Thyroid gland (tissue), 4 donors: Measurements from ENCODE around the gene CFAP53. TPM values are rescaled to one million over a fixed set of nuclear protein-coding genes. Genes with fewer than 3 reads are reported as not detected.

Source experiments
- DNase-seq, 2 donors: peaks; one replicate each; pipeline ENCODE4 v3.0.0-alpha.2; 2019
- H3K27ac ChIP-seq, 3 donors: fragments of 200-600 bp; sonication (generic); 1 replicate in 2 of 3; 2 replicates in 1 of 3; pipeline ENCODE4 v1.5.1; 2016 to 2019; ENCODE audit warnings: mild to moderate bottlenecking in 1 of 3, moderate library complexity in 1 of 3
- H3K27me3 ChIP-seq: fragments of 200-600 bp; sonication (generic); one replicate; pipeline ENCODE4 v1.5.1; 2019
- H3K36me3 ChIP-seq, 2 donors: fragments of 200-600 bp; sonication (generic); one replicate each; pipeline ENCODE4 v1.5.1; 2016 to 2019
- H3K4me1 ChIP-seq, 2 donors: fragments of 200-600 bp; sonication (generic); one replicate each; pipeline ENCODE4 v1.5.1; 2017 to 2019
- H3K4me3 ChIP-seq, 3 donors: fragments of 200-600 bp; sonication (generic); replicated peaks in 1 of 3; 1 replicate in 2 of 3; 2 replicates in 1 of 3; pipeline ENCODE4 v1.5.1; 2016; ENCODE audit warnings: mild to moderate bottlenecking in 1 of 3
- H3K9me3 ChIP-seq: fragments of 200-600 bp; sonication (generic); one replicate; pipeline ENCODE4 v1.5.1; 2017
- POLR2A ChIP-seq, 2 donors: fragments of 450-650 bp; IDR thresholded peaks; one replicate each; pipeline ENCODE4 v1.6.1; 2017; ENCODE audit warnings: antibody characterized with exemption in 2 of 2, mild to moderate bottlenecking in 2 of 2, moderate library complexity in 1 of 2
- WGBS, 2 donors: methylation state at CpG; one replicate each; pipeline ENCODE4 v1.1.5; 2017; 5-methylcytosine and 5-hydroxymethylcytosine counted together
- intact Hi-C: fragments of 100-400 bp; cut with DNase I; formaldehyde crosslinking; loops from one replicate; pipeline ENCODE4 v1.15.1; 2023
- total RNA-seq, 4 donors: library from RNA; depleted of rRNA; stranded (reverse); fragments of >200 nt; gene quantifications; one replicate each; pipeline ENCODE4 v1.2.3, GENCODE V29; 2016
- TF ChIP-seq, protein P1 (sequence below), 6 experiments: fragments of 200-600 bp in 3 of 6; fragments of 450-650 bp in 3 of 6; sonication (generic) in 3 of 6; IDR thresholded peaks; one replicate each; pipeline ENCODE4 v1.5.1; 2016 to 2019; ENCODE audit warnings: antibody characterized with exemption in 6 of 6, mild to moderate bottlenecking in 2 of 6, inconsistent platforms in 1 of 6, moderate library complexity in 1 of 6

Gene CFAP53
- total RNA-seq, 4 donors from 2014 or later = 1.2 to 2.7 (median 1.5) TPM; not detected in 1

DNA sequence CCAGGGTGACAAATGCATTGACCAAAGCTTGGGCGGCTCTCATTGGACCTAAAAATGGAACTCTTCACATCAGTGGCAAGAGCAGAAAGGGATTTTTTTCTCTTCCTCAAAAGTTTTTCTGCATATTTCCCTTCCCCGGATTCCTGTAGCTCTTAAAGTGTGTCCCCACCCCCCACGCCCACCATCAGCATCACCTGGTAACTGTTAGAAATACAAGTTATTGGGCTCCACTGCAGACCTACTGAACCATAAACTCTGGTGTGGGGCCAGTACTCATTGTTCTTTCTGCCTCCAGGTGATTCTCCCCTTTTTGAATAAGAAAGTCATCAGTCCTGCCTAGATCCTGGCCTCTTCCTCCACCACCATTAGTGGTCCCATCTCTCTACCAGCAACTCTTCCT is 70.0 kb downstream of the CFAP53 start:
- no peak overlapping the region for H3K4me3 ChIP-seq
- peak; percentile 77 to 84 for DNase-seq
- no peaks in the 10 kb centered on the region for H3K27me3 ChIP-seq
- peak overlapping the region; percentile 12 to 41 (median 33) for H3K27ac ChIP-seq
- H3K36me3 ChIP-seq = no peaks in the 10 kb centered on the region
- 64 to 66% methylated on average over 3 of the region's 3 CpGs for WGBS, 2 donors
- intact Hi-C loops = loop anchor here (5.0 kb wide), 1 partner anchor 189 kb away; no protein-coding TSS in a partner anchor
- TF ChIP-seq, protein P1, sequence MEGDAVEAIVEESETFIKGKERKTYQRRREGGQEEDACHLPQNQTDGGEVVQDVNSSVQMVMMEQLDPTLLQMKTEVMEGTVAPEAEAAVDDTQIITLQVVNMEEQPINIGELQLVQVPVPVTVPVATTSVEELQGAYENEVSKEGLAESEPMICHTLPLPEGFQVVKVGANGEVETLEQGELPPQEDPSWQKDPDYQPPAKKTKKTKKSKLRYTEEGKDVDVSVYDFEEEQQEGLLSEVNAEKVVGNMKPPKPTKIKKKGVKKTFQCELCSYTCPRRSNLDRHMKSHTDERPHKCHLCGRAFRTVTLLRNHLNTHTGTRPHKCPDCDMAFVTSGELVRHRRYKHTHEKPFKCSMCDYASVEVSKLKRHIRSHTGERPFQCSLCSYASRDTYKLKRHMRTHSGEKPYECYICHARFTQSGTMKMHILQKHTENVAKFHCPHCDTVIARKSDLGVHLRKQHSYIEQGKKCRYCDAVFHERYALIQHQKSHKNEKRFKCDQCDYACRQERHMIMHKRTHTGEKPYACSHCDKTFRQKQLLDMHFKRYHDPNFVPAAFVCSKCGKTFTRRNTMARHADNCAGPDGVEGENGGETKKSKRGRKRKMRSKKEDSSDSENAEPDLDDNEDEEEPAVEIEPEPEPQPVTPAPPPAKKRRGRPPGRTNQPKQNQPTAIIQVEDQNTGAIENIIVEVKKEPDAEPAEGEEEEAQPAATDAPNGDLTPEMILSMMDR (IDR thresholded peaks at IDR 0.05) = no peak
- no peak for TF ChIP-seq POLR2A (IDR thresholded peaks at IDR 0.05)
- H3K4me1 ChIP-seq = peaks cover 22 to 23% of the 10 kb centered on the region in 2 donors
- H3K9me3 ChIP-seq = no peaks in the 10 kb centered on the region

DNA sequence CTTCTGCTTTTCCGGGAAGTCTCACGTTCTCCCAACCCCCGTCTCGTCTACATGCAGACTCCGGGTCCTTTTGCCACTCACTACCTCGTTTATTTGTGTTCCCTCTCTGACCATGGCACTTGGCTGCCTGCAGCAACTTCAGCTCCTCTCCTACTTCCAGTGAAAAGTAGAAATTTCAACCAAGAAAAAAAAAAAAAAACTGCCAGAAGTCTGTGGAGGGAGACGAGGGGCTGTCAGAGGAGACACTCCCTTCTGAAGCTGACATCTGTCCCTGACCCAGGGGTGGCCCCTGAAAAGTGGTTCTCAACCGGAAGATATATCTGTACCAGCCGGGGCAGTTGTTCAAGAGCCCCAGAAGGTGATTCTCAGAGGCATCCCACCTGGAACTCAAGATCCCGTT is 70.6 kb downstream of the CFAP53 start:
- WGBS, 2 donors = 28 to 36% methylated on average over 10 of the region's 10 CpGs

DNA sequence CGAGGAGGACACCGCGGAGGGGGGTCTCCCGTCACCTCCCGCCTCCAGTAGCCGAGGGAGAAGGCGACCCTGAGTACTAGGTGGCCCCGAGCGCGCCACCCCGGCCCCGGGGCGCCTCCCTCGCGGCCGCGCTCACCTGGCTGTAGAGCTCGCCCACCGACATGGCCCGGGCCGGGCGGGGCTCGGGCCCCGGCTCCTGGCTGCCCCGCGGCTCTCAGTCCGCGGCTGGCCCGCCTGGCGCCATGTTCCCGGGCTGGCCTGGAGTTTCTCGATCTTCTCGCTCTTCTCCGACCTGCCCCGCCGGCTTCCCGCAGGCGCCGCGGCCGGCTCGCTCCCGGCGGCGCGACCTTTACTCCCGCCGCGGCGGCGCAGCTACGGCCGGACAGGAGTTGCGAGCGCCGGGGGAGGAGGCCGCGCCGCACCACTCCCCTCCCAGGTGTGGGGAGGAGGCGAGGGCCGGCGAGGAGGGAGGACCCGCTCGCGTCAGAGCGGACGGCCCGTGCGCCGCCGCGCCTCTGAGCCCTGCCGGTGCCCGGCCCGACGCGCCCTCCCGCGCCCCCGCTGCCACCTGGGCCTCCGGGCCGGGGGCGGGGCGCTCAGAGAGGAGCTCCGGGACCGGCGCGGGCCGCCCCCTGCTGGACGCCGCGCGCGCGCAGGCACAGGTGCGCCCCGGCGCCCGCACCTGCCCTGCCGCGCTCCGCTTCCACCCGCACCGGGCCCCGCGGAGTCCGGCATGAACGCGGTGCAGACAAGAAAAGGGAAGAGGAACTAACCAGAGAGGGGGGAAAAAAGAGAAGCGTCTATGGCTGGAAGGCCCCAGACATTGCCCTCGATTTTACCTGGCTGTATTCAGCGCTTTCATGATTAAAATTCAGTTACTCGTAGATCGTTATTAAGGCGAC is 71.4 kb downstream of the CFAP53 start, which contains the start of gene MYO5B:
MYO5B (minus strand) TSS at position 517 of the 902 bp plus-strand sequence; CDS start at position 163, 354 bp downstream.
- peak; percentile 92 for DNase-seq
- no peaks in the 10 kb centered on the region for H3K27me3 ChIP-seq
- H3K4me1 ChIP-seq = peaks cover 22 to 23% of the 10 kb centered on the region in 2 donors
- H3K27ac ChIP-seq = peak within 1 kb of the TSS; percentile 56 to 82 (median 60)
- TF ChIP-seq, protein P1 (IDR thresholded peaks at IDR 0.05) = peak in 3 of 6 experiments; percentile 88 to 92 (median 90)
- TF ChIP-seq POLR2A (IDR thresholded peaks at IDR 0.05) = peak; percentile 20 to 93
- no peaks in the 10 kb centered on the region for H3K36me3 ChIP-seq
- WGBS, 2 donors = 2 to 4% methylated on average over 22 to 38 of the region's 115 CpGs
- H3K9me3 ChIP-seq = no peaks in the 10 kb centered on the region
- intact Hi-C loops = loop anchor here (5.0 kb wide), 1 partner anchor 188 kb away; no protein-coding TSS in a partner anchor
- H3K4me3 ChIP-seq = peak within 1 kb of the TSS; percentile 24 to 59 (median 48)

More for the DNA sequence above, 70.6 kb downstream of the CFAP53 start:
- DNase-seq = peak; percentile 20 to 40
- Histone ChIP-seq H3K4me1 (peaks cover 22 to 23% of the 10 kb centered on the region in 2 donors), H3K4me3 (no peak overlapping the region), H3K9me3 (no peaks in the 10 kb centered on the region), H3K27me3 (no peaks in the 10 kb centered on the region), H3K27ac (peak overlapping the region; percentile 20 to 60 (median 33)), H3K36me3 (no peaks in the 10 kb centered on the region)
- TF ChIP-seq, protein P1 (IDR thresholded peaks at IDR 0.05) = no peak
- no peak for TF ChIP-seq POLR2A (IDR thresholded peaks at IDR 0.05)
- intact Hi-C loops = loop anchor here (5.0 kb wide), 1 partner anchor 188 kb away; no protein-coding TSS in a partner anchor

DNA sequence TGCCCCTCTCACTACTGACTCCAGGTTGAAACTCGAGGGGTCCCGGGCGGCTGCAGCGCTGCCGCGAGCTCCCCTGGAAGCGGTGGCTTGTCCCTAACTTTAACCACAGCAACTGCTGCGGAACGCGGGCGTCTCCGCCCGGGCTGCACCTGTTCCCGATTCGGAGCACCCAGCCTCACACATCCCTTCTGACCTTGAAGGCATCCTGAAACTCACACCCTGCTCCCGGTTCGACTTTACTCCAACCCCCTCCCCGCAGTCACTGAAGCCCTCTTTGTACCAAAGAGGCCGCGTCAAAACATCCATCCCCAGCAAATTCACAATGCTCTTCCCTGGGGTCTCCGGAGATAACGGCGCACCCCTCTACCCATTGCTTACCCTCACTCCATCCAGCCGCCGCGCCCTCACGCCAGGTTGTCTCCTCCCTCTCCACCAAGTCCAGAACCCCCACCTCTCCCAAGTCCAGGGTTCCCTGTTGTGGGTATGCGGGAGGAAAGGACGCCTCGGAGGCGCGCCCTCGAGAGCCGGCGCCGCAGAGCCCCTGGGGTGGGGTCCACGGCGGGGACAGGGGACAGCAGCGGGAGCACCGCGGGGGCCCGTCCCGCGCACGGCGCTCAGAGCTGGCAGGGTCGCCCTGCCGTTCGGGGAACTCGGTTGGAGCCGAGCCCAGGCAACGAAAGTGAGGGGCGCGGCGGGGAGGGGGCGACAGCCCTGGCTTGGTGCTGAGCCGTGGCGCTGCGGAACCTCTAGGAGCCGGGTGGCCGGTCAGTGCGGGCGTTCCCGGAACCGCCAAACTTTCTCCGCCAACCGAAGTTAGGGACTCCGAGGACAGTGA is 72.3 kb downstream of the CFAP53 start:
- intact Hi-C loops = no loop called here
- no peak for TF ChIP-seq POLR2A (IDR thresholded peaks at IDR 0.05)
- TF ChIP-seq, protein P1 (IDR thresholded peaks at IDR 0.05) = peak in 1 of 6 experiments; percentile 2
- Histone ChIP-seq H3K36me3 (no peaks in the 10 kb centered on the region), H3K4me1 (peaks cover 22 to 23% of the 10 kb centered on the region in 2 donors), H3K9me3 (no peaks in the 10 kb centered on the region), H3K4me3 (peak overlapping the region; percentile 24 to 59 (median 48)), H3K27me3 (no peaks in the 10 kb centered on the region), H3K27ac (peak overlapping the region in 2 of 3 donors; percentile 56 to 82)
- DNase-seq = peak; percentile 13 to 16
- WGBS, 2 donors = 2% methylated on average over 27 to 35 of the region's 68 CpGs
